NCI-H510A treated with DMSO at 0.1 percent for 48 hours (cell line): ENCODE measurements around the gene PDGFD.

ENCODE experiments used
- DNase-seq: peaks from one replicate; lab custom pipeline; 2025; lab: John Stamatoyannopoulos, UW

PDGFD gene

GRCh38 chr11:104000798-104001197 is 163.1 kb downstream of the PDGFD start:
- DNase-seq = no peak

GRCh38 chr11:103998826-103999508 is 165.0 kb downstream of the PDGFD start:
- no peak for DNase-seq

- no peak for DNase-seq
These were observed 166.9 kb downstream of the PDGFD start for GRCh38 chr11:103997082-103997481.

- DNase-seq = no peak
These were observed 168.1 kb downstream of the PDGFD start for GRCh38 chr11:103995896-103996295.

GRCh38 chr11:103994518-103994917 is 169.4 kb downstream of the PDGFD start:
- DNase-seq = no peak

GRCh38 chr11:103994094-103994493 is 169.9 kb downstream of the PDGFD start:
- DNase-seq = no peak

- no peak for DNase-seq
These were observed 170.4 kb downstream of the PDGFD start for GRCh38 chr11:103993507-103993906.

- DNase-seq = peak; percentile 59
These were observed 175.4 kb downstream of the PDGFD start for GRCh38 chr11:103988595-103988969.

GRCh38 chr11:103987629-103988594 is 176.0 kb downstream of the PDGFD start:
- DNase-seq = peak; percentile 59

- no peak for DNase-seq
These were observed 178.9 kb downstream of the PDGFD start for GRCh38 chr11:103985041-103985440.

- DNase-seq = no peak
These were observed 183.8 kb downstream of the PDGFD start for GRCh38 chr11:103980108-103980507.

GRCh38 chr11:103978616-103979595 is 185.0 kb downstream of the PDGFD start:
- no peak for DNase-seq

- DNase-seq = no peak
These were observed 191.9 kb downstream of the PDGFD start for GRCh38 chr11:103972013-103972412.

- no peak for DNase-seq
These were observed 193.2 kb downstream of the PDGFD start for GRCh38 chr11:103970701-103971249.

GRCh38 chr11:103968685-103969084 is 195.3 kb downstream of the PDGFD start:
- DNase-seq = peak; percentile 92

- DNase-seq = peak; percentile 15
These were observed 196.0 kb downstream of the PDGFD start for GRCh38 chr11:103967985-103968384.

- DNase-seq = no peak
These were observed 199.6 kb downstream of the PDGFD start for GRCh38 chr11:103964390-103964789.

- no peak for DNase-seq
These were observed 200.3 kb downstream of the PDGFD start for GRCh38 chr11:103963648-103964047.

- DNase-seq = no peak
These were observed 202.9 kb downstream of the PDGFD start for GRCh38 chr11:103961010-103961409.

GRCh38 chr11:103960108-103960507 is 203.8 kb downstream of the PDGFD start:
- DNase-seq = no peak

GRCh38 chr11:103959279-103959942 is 204.5 kb downstream of the PDGFD start:
- no peak for DNase-seq
